Left renal pelvis (tissue), 4 donors: ENCODE measurements around the gene NAP1L4. TPM values are rescaled to one million over a fixed set of nuclear protein-coding genes. Genes with fewer than 3 reads are reported as not detected.

ENCODE experiments used
- DNase-seq, 4 donors: peaks; one replicate each; pipeline ENCODE4 v3.0.0-alpha.2; 2013; ENCODE audit warnings: low read depth in 4 of 4, low spot score in 3 of 4
- polyA plus RNA-seq, 4 donors: library from polyadenylated mRNA; unstranded; fragments of 120-200 nt; gene quantifications; one replicate each; pipeline ENCODE4 v1.2.1, GENCODE V29; 2013; ENCODE audit not compliant: insufficient read length in 4 of 4

NAP1L4 gene
- polyA plus RNA-seq, 4 donors: 143 to 215 (median 187) TPM

GRCh38 chr11:3011891-3012885 lies 20.1 kb upstream of the NAP1L4 start:
- no peak for DNase-seq

- no peak for DNase-seq
These were observed 18.6 kb upstream of the NAP1L4 start for GRCh38 chr11:3010521-3011275.

DNA sequence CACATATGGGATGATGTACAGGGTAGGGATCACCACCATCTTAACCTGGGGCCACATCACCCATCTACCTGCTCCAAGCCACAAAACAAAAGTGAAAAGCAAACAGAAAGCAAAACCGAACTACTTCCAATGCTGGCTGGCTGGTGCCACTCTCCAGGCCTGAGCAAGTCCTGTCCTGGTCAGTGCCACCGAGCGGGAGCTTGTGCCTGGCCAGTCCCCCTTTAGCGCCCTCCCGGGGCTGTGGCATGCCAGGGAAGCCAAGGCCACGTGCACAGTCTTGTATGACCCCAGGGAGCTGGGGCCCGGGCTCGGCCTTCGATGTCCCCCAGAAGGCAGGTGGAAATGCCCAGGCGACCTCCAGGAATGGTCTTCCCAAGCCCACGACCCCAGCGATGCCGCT lies 17.9 kb upstream of the NAP1L4 start:
- DNase-seq: no peak

DNA sequence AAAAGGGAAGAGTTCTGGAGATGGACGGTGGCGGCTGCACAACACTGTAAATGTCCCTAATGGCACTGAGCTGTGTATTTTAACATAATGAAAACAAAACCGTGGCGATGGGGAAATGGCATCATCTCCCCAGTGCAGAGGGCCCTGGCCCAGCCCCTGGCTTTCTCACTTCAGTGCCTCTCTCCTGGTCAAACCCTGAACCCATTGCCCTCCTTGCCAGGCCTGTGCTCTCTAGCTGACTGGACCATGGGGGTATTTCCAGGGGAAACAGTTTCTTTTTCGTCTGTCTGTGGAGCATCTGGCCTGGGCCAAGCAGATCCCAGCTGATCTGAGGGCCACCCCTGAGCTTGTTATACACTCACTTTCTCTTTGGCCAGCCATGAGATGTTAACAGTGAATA lies 17.4 kb upstream of the NAP1L4 start:
- DNase-seq: no peak

DNA sequence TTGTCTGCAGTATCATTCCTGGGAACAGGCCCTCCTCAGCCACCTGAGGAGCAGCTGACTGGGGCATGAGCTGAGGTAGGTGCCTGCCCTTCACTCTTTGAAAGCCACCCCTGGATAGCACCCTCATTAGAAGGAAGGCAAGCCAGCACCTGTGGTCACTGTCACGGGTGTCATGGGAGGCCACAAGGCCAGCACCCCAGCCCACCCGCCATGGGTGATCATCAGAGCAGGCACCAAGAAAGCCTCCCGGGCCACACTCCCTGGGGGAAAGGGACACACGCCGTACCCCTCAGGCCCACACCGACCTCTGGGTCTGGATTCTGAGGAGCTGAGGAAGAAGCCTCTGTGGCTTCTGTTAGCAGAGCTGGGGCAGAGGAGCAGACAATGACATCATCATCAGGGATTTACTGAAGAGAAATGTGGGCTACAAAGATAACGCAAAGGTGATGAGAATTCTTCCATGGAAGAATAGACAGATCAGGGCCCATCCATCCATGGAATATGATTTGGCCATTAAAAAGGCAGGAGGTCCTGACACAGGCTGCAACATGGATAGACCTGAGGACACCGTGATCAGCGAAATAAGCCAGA lies 16.7 kb upstream of the NAP1L4 start:
- DNase-seq: no peak

GRCh38 chr11:3007404-3008010 lies 15.4 kb upstream of the NAP1L4 start:
- no peak for DNase-seq

GRCh38 chr11:3006505-3007260 lies 14.6 kb upstream of the NAP1L4 start:
- DNase-seq: no peak

- DNase-seq: no peak
These were observed 12.4 kb upstream of the NAP1L4 start for GRCh38 chr11:3004481-3004880.

GRCh38 chr11:3003396-3004231 lies 11.5 kb upstream of the NAP1L4 start:
- DNase-seq: no peak

- no peak for DNase-seq
These were observed 10.7 kb upstream of the NAP1L4 start for GRCh38 chr11:3002871-3003270.

DNA sequence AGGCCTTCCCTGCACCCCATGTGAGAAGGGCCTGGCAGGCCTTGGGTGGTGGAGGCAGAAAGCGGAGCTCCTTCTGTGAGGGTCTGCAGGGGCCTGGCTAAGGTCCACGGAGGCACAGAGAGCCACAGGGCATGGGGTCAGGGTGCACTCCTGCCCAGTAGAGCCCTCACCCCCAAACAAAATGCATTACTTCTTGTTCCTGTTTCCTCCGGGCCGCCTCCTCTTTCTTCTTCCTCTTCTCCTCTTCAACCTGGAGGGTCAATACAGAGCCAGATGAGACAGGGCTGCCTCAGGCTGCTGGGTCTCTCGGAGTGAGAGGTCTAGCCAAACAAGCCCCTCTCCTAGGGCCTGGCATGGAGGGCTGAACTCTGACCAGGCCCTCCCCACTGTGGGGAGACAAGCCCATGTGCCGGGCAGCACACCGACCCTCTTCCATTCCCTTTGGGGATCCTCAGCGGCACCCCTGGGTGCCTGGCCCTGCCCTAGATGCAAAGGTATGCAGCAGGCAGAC lies 10.3 kb upstream of the NAP1L4 start:
- DNase-seq: no peak

GRCh38 chr11:3001496-3001895 lies 9.4 kb upstream of the NAP1L4 start:
- DNase-seq: no peak

GRCh38 chr11:3000032-3000961 lies 8.2 kb upstream of the NAP1L4 start:
- peak in 1 of 4 donors; percentile 42 for DNase-seq

- DNase-seq: no peak
These were observed 7.4 kb upstream of the NAP1L4 start for GRCh38 chr11:2999464-2999998.

DNA sequence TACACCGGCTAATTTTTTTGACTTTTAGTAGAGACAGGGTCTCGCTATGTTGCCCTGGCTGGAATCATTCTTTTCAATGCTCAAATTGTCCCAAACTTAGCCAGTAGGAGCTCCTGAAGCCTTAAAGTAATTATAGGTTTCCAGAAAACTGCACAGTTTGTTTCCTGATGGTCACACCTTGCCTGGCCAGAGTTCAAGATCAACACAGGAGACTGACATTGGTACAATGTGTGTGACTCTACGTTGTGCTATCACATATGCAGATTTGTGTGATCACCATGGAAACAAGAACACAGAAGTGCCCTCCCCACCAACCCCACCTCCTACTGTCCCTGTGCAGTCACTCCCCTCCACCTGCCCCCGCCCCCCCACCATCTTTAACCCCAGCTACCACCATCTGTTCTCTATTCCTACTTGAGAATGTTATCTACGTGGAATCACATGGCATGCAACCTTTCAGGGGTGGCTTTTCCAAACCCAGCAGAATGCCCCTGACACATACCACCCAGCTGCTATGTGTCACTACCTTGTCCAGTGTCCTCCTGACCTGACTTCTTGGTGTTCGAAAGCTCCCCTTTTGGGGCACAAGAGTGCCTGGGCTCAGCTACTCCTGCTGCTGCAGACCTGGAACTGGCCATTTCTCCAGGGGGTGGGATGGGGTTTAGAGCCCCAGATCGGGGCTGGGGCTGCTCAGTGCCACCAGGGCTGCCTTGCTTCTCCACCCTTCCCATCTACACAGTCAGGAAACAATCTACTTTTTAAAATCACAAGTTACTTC lies 6.1 kb upstream of the NAP1L4 start:
- DNase-seq: no peak

- no peak for DNase-seq
These were observed 5.3 kb upstream of the NAP1L4 start for GRCh38 chr11:2997406-2997805.

GRCh38 chr11:2996976-2997375 lies 4.8 kb upstream of the NAP1L4 start:
- no peak for DNase-seq
